GM21367 (cell line): ENCODE measurements around the gene ARRDC3.
"Not testable (repeated sequence)": the region's sequence is repeated elsewhere in the genome, so short reads cannot be mapped to it uniquely, and the experiment has no call there.

Experiments used
- ATAC-seq: cut with Tn5 transposase; IDR thresholded peaks from one replicate; pipeline ENCODE4 v1.9.1; 2021; ENCODE audit not compliant: unreplicated experiment

The ARRDC3 gene, protein sequence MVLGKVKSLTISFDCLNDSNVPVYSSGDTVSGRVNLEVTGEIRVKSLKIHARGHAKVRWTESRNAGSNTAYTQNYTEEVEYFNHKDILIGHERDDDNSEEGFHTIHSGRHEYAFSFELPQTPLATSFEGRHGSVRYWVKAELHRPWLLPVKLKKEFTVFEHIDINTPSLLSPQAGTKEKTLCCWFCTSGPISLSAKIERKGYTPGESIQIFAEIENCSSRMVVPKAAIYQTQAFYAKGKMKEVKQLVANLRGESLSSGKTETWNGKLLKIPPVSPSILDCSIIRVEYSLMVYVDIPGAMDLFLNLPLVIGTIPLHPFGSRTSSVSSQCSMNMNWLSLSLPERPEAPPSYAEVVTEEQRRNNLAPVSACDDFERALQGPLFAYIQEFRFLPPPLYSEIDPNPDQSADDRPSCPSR

DNA sequence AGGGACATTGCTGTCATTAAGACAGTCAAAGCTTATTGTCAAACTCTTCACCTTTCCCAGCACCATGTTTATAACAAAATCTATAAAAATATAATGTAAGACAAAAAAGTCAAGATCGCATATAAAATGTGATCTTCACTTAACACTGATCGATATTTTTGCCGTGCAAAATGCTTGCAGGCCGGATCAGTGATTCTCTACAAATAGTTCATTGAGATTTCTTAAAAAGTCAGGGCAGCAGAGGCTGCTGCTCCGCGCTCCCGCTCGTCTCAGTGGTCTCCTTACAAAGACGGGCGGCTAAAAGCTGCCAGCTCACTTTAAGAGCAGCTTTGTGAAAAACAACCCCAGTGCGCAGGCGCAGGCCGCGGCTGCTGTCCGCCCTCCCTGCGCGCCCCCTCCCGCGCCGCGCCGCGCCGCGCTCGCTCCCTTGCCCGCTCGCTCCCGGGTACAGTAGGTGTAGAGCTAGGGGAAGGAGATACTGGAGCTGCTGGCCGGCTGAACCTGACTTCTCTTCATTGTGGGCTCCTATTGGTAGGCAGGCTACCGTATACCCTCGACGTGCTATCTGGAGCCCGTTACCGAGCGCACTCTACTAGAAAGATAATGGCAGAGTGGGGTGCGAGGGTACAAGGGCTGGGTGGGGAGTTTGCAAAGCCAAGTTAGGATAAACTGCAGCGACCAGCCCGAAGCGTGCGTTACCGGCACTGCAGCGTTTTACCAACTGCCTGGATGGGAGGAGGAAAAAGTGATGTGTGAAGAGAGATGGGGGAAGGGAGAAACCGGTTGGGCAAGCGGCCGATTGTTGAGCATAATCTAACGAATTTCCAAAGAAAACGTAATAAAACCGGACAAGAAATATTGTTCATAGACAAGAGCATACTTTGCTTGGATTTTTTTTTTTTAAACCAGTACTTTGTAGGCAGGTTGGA, at the start of gene ARRDC3:
Gene ARRDC3 (minus strand): TSS at position 291 of the 929 bp plus-strand sequence. CDS start 225 bp downstream, at position 66.
- ATAC-seq: peak; percentile 53

DNA sequence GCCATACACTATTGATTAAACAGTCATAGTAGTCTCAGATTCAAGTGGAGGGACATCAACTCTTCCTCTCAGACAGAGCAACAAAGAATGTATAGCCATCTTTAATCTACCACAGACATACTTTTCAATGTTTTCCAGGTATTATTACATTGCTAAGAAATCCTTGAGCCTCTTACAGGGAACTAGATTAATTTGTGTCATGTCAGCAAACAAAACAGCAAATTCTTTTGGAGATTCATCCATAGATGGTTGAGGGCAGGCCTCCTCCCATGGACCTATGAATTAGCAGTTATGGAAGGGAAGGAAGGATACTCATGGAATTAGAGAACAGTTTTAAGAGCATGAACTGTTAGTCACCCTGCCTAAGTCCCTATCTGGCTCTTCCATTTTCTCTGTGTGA, 47.8 kb upstream of the ARRDC3 start:
- no peak for ATAC-seq

DNA sequence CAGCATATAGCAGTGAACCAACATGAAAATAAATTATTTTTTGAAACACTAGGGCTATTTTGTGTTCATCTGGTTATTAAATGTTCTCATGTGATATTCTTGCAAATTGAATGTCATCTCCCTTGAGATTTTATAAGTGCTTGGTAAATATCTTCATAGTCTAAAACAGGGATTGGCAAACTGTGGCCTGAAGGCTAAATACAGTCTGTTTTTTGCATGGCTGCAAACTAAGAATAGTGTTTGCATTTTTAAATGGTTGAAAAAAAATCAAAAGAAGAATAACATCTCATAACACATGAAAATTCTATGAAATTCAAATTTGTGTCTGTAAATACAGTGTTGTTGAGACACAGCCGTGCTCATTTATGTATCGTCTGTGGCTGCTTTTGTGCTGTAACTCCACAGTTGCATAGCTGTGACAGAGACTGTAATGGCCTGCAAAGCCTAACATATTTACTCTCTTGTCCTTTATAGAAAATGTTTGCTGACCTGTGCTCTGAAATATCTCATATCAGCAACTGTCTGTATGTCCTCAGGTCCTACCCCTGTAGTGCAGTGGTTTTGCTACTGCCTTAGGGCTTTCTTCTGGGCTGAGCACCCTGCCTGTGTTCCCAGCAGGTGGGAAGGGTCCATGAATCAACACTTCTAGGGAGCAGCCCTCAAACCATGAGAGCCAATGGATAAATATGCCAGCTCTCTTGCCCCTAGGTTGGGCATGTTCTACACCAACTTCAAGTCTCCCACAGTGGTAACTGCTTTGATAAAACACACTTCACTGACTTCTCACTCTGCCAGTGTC, 41.7 kb upstream of the ARRDC3 start:
- ATAC-seq: no peak

DNA sequence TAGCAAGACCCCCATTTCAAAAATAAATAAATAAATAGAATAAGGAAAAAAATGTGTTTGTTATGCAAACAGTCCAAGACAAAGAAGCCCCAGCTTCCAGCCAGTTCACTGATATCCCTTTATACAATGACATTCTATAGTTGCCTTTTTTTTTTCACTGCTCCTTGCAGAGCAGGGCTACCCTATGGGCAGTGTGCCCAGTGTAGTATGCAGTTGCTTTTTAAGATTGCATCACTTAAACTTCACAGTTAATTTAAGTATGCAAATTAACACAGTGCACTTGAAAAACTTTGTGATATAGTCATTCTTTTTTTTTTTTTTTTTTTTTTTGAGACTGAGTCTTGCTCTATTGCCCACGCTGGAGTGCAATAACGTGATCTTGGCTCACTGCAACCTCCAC, 40.8 kb upstream of the ARRDC3 start:
- no peak for ATAC-seq

DNA sequence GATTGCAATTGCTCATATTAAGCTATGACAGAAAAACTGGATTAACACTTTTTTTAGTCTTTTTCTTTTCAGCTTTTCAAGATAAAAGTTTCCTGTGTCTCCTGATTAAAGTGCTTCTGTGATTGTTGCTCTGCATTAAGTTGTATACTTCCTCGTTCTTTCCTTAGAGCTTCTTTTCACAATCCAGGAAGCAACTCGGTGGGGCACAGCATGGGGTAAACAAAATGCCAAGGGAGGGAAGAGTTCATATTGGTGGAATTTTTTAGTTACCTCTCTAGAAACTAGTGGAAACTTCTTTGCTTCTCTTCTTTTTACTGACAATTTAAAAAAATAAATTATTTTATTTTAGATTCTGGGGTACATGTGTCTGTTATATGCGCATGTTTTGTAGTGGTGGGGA, 37.8 kb upstream of the ARRDC3 start:
- no peak for ATAC-seq

DNA sequence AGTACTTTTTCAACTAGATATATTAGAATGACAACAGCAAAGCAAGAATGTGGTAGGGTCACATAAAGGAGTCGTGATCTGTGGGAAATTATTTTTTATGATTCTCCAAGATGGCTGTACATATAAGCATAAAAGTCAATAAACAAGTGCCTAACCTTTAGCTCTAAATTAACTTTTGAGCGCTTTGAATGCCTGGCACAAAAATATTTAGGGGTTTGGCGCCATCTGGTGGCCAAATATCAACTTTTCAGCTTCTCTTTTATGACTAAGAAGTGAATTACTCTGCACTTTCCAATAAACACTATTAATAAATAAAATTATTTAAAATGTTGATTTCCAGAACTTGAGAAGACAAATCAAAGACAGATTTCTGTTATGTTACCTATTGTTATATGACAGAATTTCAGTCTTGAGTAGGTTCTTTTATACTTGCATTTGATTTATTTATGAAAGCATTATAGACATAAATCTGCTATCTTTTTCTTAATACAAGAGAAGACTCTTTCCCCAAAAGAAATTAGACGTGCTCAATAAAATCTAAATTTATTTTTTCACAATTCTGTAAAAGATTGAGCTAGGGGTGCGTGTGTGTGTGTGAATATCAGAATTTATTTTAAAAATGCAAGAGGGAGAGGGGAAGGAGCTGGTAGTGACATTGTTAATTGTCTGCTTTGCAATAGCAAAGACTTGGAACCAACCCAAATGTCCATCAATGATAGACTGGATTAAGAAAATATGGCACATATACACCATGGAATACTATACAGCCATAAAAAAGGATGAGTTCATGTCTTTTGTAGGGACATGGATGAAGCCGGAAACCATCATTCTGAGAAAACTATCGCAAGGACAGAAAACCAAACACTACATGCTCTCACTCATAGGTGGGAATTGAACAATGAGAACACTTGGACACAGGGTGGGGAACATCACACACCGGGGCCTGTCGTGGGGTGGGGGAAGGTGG, 36.7 kb upstream of the ARRDC3 start:
- ATAC-seq: peak; percentile 66

DNA sequence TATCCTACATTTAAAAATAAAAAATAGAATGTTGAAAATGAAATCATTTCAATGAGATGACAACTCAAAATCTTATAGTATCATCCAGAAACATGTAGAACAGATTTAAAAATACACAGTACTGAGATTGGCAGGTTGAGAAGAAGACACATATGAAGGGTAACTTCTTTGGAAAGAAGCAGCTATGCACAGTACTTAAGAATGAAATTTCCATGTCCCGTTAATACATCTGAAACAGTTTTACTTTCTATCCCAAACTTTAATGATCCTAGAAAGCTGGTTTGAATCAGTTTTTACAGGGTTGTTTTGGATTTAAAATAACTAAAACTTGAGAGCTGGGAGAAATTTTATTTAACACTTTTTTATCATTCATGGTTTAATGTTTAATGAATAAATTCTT, 36.0 kb upstream of the ARRDC3 start:
- ATAC-seq: no peak

DNA sequence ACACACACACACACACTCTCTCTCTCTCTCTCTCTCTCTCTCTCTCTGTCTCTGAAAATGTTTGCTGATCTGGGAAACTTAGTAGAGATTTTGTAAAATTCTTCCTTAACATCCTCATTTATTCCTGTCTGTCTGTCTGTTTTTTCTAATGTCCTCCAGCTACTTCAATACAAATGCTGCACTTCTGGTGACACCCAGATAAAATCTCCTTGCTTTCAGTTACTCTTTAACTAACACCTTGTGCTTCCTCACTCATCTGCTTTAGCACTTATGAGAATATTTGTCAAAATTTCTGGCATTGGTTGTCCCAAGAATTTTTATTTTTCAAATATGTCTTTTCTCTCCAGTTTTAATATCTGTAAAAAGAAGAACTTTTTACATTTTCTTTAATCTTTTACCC, 35.0 kb upstream of the ARRDC3 start:
- ATAC-seq: no peak

DNA sequence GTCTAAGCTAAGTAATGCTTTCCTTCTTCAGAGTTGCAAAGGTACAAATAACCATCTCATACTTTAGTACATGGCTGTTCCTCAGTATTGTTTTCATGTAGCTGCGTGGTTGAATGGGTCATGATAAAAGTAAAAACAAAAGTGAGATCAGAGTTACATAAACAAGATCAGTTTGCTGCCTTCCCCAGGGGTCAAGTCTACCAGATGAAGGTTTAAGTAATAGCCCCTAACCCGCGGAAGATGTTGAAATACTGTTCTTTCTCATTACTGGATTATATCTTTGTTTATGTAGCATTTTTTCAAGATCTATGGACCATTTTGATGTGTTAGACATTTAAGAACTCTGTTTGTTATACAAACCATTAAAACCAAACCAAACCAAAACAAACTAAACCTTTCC, 34.1 kb upstream of the ARRDC3 start:
- no peak for ATAC-seq

DNA sequence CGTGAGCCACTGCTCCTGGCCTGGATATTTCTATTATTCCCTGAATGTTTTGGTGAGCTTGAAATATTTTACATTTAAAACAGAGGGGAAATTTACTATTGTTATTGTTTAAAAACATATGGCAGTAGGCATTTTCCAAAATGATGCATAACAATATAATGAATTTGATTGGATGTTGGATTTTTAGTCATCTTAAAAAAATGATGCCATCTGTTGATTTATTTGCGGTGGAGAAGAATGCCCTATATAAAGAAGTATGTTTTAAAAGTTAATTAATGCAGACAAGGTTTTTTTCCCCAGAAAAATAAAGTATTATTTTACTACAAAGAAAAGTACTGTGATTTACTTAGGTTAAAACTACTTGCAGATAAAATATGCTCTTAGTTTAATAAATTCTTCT, 33.4 kb upstream of the ARRDC3 start:
- ATAC-seq: no peak

DNA sequence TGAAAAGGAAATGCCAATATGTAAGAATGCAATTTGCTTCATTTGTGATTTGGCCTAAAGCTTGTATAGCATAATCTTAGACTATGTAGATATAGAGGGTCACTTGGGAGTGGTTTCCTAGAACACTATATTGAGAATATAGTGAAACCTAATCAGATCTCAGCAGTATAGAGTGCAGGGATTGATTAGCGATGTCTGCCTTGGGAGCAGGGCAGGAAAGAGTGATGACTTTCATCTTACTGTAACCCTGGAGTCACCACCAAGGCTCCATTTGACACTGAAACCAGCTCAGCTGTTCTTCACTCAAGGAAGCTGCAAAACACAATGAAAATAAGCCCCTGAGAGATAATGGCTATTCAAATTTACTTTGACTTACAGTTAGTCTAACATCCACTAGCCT, 26.2 kb upstream of the ARRDC3 start:
- no peak for ATAC-seq

DNA sequence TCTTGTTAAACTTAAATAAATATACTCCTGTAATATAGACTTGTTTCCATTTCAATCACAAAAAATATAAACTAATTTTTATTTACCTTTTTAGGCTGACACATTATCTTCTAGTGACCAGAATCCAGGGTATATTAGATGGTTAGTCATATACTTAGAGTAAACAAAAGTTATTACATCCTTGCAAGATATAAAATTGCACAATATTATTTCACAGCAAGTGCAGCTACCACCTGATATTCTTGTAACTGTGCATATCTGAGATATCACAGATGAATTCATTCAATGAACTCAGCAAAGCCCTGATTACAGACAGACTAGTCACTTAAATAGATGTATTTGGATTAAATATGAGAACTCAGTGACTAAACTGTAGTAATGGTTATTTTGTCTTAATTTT, 25.6 kb upstream of the ARRDC3 start:
- no peak for ATAC-seq

DNA sequence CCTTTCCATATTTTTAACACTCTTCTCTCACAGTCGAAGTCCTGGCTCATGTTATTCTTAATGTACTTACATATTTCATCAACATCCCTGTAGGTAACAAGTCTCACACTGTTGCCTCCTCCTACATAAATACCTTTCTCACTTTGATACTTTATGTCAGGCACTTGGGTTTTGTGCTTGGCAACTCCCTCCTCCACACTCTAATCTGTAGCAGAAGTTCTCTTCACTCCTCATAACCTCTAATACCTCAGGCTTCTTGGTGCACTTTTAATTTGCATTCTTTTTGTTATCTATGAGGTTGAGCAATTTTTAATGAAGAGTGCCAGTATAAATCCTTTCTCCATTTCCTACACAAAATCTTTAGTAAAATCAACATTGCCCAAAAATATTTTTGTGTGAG, 24.1 kb upstream of the ARRDC3 start:
- no peak for ATAC-seq

DNA sequence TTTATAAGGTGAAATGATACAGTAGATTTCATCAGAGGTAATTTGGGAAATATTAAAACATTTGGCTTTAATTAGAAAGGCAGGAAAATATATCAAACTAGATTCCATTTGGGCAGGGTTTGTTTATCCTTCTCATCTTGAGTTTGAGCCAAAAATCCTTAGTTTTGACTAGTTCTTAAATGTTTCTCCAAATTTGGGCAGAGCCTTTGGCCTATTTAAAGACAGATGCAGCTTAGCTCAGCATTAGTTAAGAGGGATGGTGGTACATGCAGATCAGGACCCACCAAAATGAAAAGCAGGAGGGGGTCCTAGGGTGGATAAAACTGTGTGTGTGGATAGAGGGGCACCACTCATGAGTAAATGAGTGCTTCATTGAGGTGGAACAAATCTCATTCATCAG, 20.3 kb upstream of the ARRDC3 start:
- no peak for ATAC-seq

DNA sequence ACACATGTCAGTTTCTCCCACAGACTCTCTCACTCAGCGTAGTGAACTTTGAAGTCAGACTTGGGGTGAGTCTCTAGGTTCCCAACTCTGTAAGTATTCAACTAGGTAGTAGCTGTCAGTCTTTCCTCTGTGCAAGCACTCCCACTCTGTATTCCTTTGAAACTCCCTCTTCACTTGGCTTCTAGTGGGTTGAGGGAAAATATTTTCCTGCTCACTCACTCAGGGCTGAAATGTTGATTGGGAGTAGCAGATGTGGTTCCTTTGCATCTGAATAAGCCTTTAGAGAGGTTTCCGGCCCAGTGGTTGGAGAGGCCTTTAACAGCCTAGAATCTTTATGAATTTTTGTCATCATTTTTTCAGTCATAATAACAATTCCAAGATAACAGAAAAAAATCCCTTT, 18.1 kb upstream of the ARRDC3 start:
- no peak for ATAC-seq

DNA sequence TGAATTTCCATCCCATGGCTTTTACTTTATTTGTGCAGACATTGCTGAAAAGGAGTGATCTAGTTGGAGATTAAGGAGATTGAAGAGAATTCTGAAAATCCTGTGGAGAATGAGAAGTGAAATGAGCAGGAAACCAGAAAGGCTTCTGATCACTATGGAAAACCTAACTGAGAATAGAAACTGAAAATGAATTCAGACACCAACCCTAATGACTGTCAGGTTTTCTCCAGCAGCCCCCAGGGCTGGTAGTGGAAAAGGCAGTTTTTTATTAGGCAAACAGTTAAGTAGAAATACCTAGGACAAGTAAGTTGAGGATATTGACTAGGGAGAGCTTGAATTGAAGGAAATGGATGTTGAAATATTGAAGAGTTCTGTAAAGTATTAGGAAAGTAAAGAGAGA, 14.7 kb upstream of the ARRDC3 start:
- peak; percentile 75 for ATAC-seq

DNA sequence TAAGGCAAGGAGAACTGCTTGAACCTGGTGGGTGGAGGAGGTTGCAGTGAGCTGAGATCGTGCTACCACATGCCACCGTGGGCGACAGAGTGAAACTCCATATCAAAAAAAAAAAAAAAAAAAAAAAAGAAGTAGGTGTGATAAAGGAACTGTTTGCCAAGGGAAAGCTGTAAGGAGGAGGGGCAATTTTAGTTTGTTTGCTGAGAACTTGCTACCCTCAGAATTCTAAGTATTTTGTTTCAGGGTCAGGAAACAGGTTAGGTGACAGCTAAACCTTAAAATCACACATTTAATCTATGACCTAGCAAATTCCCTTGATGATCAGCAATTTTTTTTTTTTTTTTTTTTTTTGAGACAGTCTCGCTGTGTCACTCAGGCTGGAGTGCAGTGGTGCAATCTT, 7.2 kb upstream of the ARRDC3 start:
- ATAC-seq: no peak

DNA sequence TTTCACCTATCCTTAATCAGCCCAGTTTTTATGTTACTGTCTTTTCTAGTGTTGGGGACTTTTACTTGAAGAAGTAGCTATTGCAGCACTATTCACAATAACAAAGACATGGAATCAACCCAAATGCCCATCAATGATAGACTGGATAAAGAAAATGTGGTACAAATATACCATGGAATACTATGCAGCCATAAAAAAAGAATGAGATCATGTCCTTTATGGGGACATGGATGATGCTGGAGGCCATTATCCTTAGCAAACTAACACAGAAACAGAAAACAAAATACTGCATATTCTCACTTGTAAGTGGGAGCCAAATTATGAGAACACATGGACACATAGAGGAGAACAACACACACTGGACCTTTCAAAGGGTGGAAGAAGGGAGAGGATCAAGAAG, 6.4 kb upstream of the ARRDC3 start:
- ATAC-seq: not testable (repeated sequence)

DNA sequence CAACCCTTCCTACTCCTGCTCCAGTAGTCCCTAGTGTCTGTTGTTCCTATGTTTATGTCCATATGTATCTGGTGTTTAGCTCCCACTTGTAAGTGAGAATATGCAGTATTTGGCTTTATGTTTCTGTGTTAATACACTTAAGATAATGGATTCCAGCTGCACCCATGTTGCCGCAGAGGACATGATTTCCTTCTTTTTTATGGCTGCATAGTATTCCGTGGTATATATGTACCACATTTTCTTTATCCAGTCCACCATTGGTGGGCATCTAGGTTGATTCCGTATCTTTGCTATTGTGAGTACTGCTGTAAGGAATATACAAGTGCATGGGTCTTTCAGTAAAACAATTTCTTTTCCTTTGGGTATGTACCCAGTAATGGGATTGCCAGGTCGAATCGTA, 5.2 kb upstream of the ARRDC3 start:
- ATAC-seq: no peak

DNA sequence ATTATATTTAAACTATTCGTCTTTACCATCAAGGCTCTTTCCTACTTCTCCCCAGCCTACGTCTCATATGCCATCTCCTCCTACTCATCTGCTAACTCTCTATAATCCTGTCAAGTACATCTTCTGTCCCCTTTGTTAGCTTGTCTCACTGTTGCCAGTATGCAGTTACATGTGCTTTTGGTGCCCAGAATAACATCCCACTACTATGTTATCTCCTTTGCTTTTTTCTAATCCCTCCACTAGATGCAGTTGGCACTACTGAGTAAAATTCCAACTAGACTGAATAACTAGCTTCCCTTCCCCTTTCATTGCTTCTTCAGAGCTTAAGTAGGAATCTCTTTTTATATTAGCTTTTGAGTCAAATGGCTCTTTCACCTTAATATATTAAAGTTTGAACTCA, 3.0 kb upstream of the ARRDC3 start:
- no peak for ATAC-seq
